Tibial nerve (tissue), 4 donors: ENCODE data around the gene PTGES3. TPM values are rescaled to one million over a fixed set of nuclear protein-coding genes. Genes with fewer than 3 reads are reported as not detected.

Source experiments
- DNase-seq, 2 donors: peaks; one replicate each; pipeline ENCODE4 v3.0.0-alpha.2; 2019; ENCODE audit warnings: low spot score in 2 of 2
- H3K27ac ChIP-seq, 4 donors: fragments of 200-600 bp; sonication (generic) in 3 of 4; one replicate each; pipeline ENCODE4 v1.5.1; 2017 to 2019; ENCODE audit warnings: mild to moderate bottlenecking in 1 of 4
- H3K27me3 ChIP-seq, 2 donors: fragments of 200-600 bp; sonication (generic) in 1 of 2; one replicate each; pipeline versions ENCODE4 v1.5.1 to v1.6.0; 2017 to 2019
- H3K36me3 ChIP-seq, 3 donors: fragments of 200-600 bp; sonication (generic); one replicate each; pipeline ENCODE4 v1.5.1; 2018 to 2019
- H3K4me1 ChIP-seq, 4 donors: fragments of 200-600 bp; sonication (generic) in 3 of 4; one replicate each; pipeline ENCODE4 v1.5.1; 2017 to 2019
- H3K4me3 ChIP-seq, 4 donors: fragments of 200-600 bp; sonication (generic) in 3 of 4; one replicate each; pipeline ENCODE4 v1.5.1; 2017 to 2019; ENCODE audit warnings: mild to moderate bottlenecking in 1 of 4, moderate library complexity in 1 of 4
- H3K9me3 ChIP-seq, 4 donors: fragments of 200-600 bp; sonication (generic) in 3 of 4; one replicate each; pipeline ENCODE4 v1.5.1; 2017 to 2019
- EP300 ChIP-seq, 2 donors: sonication (generic); formaldehyde crosslinking; IDR thresholded peaks; one replicate each; pipeline ENCODE4 v1.6.1; 2017; ENCODE audit warnings: antibody characterized with exemption in 2 of 2, mild to moderate bottlenecking in 1 of 2
- POLR2A ChIP-seq, 2 donors: fragments of 450-650 bp; IDR thresholded peaks; one replicate each; pipeline ENCODE4 v1.6.1; 2017; ENCODE audit warnings: antibody characterized with exemption in 2 of 2, mild to moderate bottlenecking in 2 of 2, moderate library complexity in 2 of 2
- WGBS, 2 donors: methylation state at CpG; one replicate each; pipeline ENCODE4 v1.1.5; 2018; 5-methylcytosine and 5-hydroxymethylcytosine counted together
- total RNA-seq, 4 donors: library from RNA; depleted of rRNA; stranded (reverse); fragments of >200 nt; gene quantifications; one replicate each; pipeline ENCODE4 v1.1.0, GENCODE V29; 2016
- TF ChIP-seq, protein P1 (sequence below), 5 experiments: fragments of 200-600 bp in 3 of 5; fragments of 450-650 bp in 2 of 5; sonication (generic) in 3 of 5; IDR thresholded peaks; one replicate each; pipeline ENCODE4 v1.5.1; 2016 to 2019; ENCODE audit warnings: antibody characterized with exemption in 5 of 5, mild to moderate bottlenecking in 3 of 5, moderate library complexity in 2 of 5

The PTGES3 gene
- total RNA-seq, 4 donors from 2014 or later = 71.0 to 84.0 (median 77.2) TPM

DNA sequence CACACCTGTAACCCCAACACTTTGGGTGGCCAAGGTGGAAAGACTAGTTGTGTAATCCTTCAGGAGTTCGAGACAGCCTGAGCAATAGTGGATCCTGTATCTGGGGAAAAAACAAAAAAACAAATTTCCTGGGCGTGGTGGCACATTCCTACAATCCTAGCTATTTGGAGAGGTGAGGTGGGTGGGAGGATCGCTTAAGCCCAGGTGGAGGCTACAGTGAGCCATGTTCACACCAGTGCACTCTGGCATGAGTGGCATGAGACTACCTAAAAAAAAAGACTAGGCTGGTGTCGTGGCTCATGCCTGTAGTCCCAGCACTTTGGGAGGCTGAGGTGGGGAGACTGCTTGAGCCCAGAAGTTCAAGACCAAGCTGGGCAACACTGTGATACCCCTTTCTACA is 17.2 kb downstream of the PTGES3 start:
- TF ChIP-seq POLR2A (IDR thresholded peaks at IDR 0.05) (no peak), EP300 (IDR thresholded peaks at IDR 0.05) (no peak)
- TF ChIP-seq, protein P1, sequence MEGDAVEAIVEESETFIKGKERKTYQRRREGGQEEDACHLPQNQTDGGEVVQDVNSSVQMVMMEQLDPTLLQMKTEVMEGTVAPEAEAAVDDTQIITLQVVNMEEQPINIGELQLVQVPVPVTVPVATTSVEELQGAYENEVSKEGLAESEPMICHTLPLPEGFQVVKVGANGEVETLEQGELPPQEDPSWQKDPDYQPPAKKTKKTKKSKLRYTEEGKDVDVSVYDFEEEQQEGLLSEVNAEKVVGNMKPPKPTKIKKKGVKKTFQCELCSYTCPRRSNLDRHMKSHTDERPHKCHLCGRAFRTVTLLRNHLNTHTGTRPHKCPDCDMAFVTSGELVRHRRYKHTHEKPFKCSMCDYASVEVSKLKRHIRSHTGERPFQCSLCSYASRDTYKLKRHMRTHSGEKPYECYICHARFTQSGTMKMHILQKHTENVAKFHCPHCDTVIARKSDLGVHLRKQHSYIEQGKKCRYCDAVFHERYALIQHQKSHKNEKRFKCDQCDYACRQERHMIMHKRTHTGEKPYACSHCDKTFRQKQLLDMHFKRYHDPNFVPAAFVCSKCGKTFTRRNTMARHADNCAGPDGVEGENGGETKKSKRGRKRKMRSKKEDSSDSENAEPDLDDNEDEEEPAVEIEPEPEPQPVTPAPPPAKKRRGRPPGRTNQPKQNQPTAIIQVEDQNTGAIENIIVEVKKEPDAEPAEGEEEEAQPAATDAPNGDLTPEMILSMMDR (IDR thresholded peaks at IDR 0.05) = no peak
- Histone ChIP-seq H3K27me3 (no peaks in the 10 kb centered on the region), H3K4me1 (peaks cover 0 to 32% (median 4%) of the 10 kb centered on the region in 4 donors), H3K36me3 (peaks cover 10 to 68% (median 24%) of the 10 kb centered on the region in 3 donors), H3K4me3 (no peak overlapping the region), H3K27ac (no peak overlapping the region), H3K9me3 (no peaks in the 10 kb centered on the region)
- 87 to 95% methylated on average over 4 of the region's 4 CpGs for WGBS, 2 donors
- no peak for DNase-seq

DNA sequence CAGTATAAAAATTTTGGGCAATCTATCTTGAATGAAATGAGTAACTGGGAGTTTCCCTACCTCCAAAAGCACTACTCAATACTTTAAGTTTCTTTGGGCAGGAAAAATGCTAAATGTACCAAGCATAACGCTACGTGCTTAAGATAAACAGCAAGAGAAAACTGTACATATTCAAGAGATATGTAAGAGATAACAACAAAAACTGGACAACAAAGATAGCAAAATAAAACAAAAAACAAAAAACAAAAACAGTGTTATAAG is 20.0 kb downstream of the PTGES3 start:
- Histone ChIP-seq H3K9me3 (no peaks in the 10 kb centered on the region), H3K4me3 (no peak overlapping the region), H3K36me3 (peaks cover 10 to 90% (median 24%) of the 10 kb centered on the region in 3 donors), H3K27me3 (no peaks in the 10 kb centered on the region), H3K4me1 (peaks cover 0 to 22% (median 4%) of the 10 kb centered on the region in 4 donors), H3K27ac (no peak overlapping the region)
- TF ChIP-seq, protein P1 (IDR thresholded peaks at IDR 0.05) = no peak
- TF ChIP-seq POLR2A (IDR thresholded peaks at IDR 0.05) = no peak
- TF ChIP-seq EP300 (IDR thresholded peaks at IDR 0.05) = no peak
- no peak for DNase-seq
- 88 to 95% methylated on average over 2 of the region's 2 CpGs for WGBS, 2 donors

DNA sequence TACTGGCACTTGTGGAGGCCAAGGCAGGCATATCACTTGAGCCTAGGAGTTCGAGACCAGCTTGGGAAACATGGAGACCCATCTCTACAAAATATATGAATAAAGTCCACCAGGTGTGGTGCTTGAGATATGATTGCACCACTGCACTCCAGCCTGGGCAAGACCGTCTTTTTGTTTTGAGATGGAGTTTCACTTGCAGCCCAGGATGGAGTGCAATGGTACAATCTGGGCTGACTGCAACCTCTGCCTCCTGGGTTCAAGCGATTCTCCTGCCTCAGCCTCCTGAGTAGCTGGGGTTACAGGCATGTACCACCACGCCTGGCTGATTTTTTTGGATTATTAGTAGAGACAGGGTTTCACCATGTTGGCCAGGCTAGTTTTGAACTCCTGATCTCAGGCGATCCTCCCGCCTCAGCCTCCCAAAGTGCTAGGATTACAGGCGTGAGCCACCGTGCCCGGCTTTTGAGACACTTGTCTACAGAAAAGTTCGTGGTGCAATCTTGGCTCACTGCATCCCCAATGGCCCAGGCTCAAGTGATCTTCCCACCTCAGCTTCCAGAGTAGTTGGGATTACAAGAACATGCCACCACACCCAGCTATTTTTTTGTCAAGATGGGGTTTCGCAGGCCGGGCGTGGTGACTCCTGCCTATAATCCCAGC is 26.0 kb downstream of the PTGES3 start:
- H3K36me3 ChIP-seq = peaks cover 0 to 56% (median 0%) of the 10 kb centered on the region in 3 donors
- H3K4me3 ChIP-seq = no peak overlapping the region
- no peaks in the 10 kb centered on the region for H3K27me3 ChIP-seq
- TF ChIP-seq POLR2A (IDR thresholded peaks at IDR 0.05) (no peak), EP300 (IDR thresholded peaks at IDR 0.05) (no peak)
- TF ChIP-seq, protein P1 (IDR thresholded peaks at IDR 0.05) = no peak
- peaks cover 0 to 5% (median 0%) of the 10 kb centered on the region in 4 donors for H3K4me1 ChIP-seq
- no peaks in the 10 kb centered on the region for H3K9me3 ChIP-seq
- DNase-seq = no peak
- 93 to 97% methylated on average over 12 to 13 of the region's 13 CpGs for WGBS, 2 donors
- no peak overlapping the region for H3K27ac ChIP-seq

DNA sequence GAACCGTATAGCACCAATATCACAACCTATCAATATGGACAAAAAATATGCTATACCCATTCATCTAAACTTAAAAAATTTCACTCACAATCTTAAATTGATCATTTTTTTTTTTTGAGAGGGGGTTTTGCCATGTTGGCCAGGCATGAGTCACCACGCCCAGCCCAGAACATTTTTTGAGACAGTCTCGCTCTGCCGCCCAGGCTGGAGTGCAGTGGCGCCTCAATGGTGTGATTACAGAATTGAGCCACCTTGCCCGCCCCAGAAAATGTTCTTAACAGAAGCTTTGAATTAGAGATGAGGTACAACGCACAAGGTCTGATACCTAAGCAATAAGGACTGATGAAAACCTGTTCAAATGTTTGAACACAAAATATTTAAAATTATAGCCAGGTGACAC is 26.5 kb downstream of the PTGES3 start:
- peaks cover 0 to 50% (median 0%) of the 10 kb centered on the region in 3 donors for H3K36me3 ChIP-seq
- TF ChIP-seq POLR2A (IDR thresholded peaks at IDR 0.05) = no peak
- TF ChIP-seq EP300 (IDR thresholded peaks at IDR 0.05) = no peak
- TF ChIP-seq, protein P1 (IDR thresholded peaks at IDR 0.05) = no peak

DNA sequence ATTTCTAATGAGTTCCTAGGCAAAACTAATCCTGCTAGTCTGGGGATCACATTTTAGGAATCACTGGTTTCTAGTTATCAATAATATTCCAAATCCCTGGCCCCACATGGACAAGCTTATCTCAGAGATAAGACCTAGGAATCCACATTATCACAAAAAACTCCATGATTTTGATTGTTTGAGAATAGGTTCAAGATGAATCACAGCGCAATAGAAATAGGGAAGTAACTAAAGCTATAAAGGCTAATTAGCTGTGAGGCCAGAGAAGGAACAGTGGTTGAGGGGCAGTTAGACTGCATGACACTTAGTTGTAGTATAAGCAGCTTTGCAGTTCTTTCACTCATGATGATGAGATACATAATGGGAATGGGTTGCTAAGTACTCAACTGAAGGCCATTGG is 29.2 kb downstream of the PTGES3 start:
- 85 to 86% methylated on average over 1 of the region's 1 CpG for WGBS, 2 donors

More for the DNA sequence above, 26.5 kb downstream of the PTGES3 start:
- Histone ChIP-seq H3K9me3 (no peaks in the 10 kb centered on the region), H3K27ac (no peak overlapping the region), H3K27me3 (no peaks in the 10 kb centered on the region), H3K4me1 (peaks cover 0 to 5% (median 0%) of the 10 kb centered on the region in 4 donors), H3K4me3 (no peak overlapping the region)
- 93 to 94% methylated on average over 7 of the region's 7 CpGs for WGBS, 2 donors
- DNase-seq = no peak

More for the DNA sequence above, 29.2 kb downstream of the PTGES3 start:
- TF ChIP-seq POLR2A (IDR thresholded peaks at IDR 0.05) = no peak
- TF ChIP-seq, protein P1 (IDR thresholded peaks at IDR 0.05) = no peak
- TF ChIP-seq EP300 (IDR thresholded peaks at IDR 0.05) = no peak
- no peak for DNase-seq
- peaks cover 0 to 5% (median 0%) of the 10 kb centered on the region in 4 donors for H3K4me1 ChIP-seq
- H3K4me3 ChIP-seq = no peak overlapping the region
- H3K27ac ChIP-seq = no peak overlapping the region
- no peaks in the 10 kb centered on the region for H3K27me3 ChIP-seq
- H3K9me3 ChIP-seq = peaks cover 0 to 8% (median 0%) of the 10 kb centered on the region in 4 donors
- H3K36me3 ChIP-seq = peaks cover 0 to 24% (median 0%) of the 10 kb centered on the region in 3 donors
